GM12878 (cell line): Measurements from ENCODE around the gene MX1. TPM values are rescaled to one million over a fixed set of nuclear protein-coding genes. Genes with fewer than 3 reads are reported as not detected.

Source experiments
- ATAC-seq: fragments of 200-7000 bp; cut with Tn5 transposase; 3 replicates; pipeline ENCODE4 v1.9.1; 2020; ENCODE audit warnings: mild to moderate bottlenecking, moderate library complexity
- BruUV-seq: library from RNA; stranded (reverse); fragments of 400-500 nt; replicated peaks from 2 replicates; lab custom pipeline; 2021; lab: Mats Ljungman, UMichigan
- CTCF ChIA-PET: fragments of 300-600 bp; sonication (Branson Sonifier 250); formaldehyde crosslinking; extraction: SDS; loops from one replicate; lab custom pipeline; 2021; ENCODE audit warnings: inconsistent platforms; lab: Yijun Ruan, JAX
- POLR2A ChIA-PET: fragments of 350-600 bp; formaldehyde crosslinking; extraction: SDS; loops from one replicate; lab custom pipeline; 2021; ENCODE audit warnings: inconsistent platforms; lab: Charles Lee
- RAD21 ChIA-PET: fragments of 300-600 bp; sonication (Branson Sonifier 250); formaldehyde crosslinking; loops from one replicate; lab custom pipeline; 2023; ENCODE audit warnings: antibody characterized with exemption; ENCODE audit not compliant: unreplicated experiment; lab: Charles Lee
- SMC1A ChIA-PET: fragments of 300-600 bp; sonication (Branson Sonifier 250); formaldehyde crosslinking; loops from one replicate; lab custom pipeline; 2023; ENCODE audit not compliant: unreplicated experiment, uncharacterized antibody; lab: Charles Lee
- DNase-seq: peaks from one replicate; pipeline ENCODE4 v3.0.0-alpha.2; 2011; ENCODE audit warnings: low read depth, low spot score
- FAIRE-seq: peaks from 3 replicates; lab custom pipeline; 2011; peaks lifted over from hg19 to GRCh38; lab: Jason Lieb, UNC
- H2AFZ ChIP-seq: 2 replicates; pipeline ENCODE4 v1.6.0; 2011; ENCODE audit warnings: low read depth, low read length, control low read depth; ENCODE audit not compliant: control insufficient read depth
- H3K27ac ChIP-seq: 2 replicates; pipeline ENCODE4 v1.5.1; 2011; ENCODE audit warnings: control low read depth; ENCODE audit not compliant: control insufficient read depth, insufficient read depth
- H3K27me3 ChIP-seq, 2 experiments: replicated peaks in 1 of 2; 2 replicates each; pipeline versions ENCODE4 v1.6.0 to v1.6.1; 2011; ENCODE audit warnings: low read length in 1 of 2; ENCODE audit not compliant: control insufficient read depth in 2 of 2, insufficient read depth in 2 of 2
- H3K36me3 ChIP-seq, 2 experiments: 2 replicates each; pipeline ENCODE4 v1.5.1; 2011; ENCODE audit warnings: low read length in 1 of 2; ENCODE audit not compliant: control insufficient read depth in 2 of 2, insufficient read depth in 2 of 2
- H3K4me1 ChIP-seq: 2 replicates; pipeline ENCODE4 v1.6.1; 2011; ENCODE audit warnings: mild to moderate bottlenecking, low read length, moderate library complexity, mixed read lengths; ENCODE audit not compliant: control insufficient read depth, insufficient read depth
- H3K4me2 ChIP-seq: 2 replicates; pipeline ENCODE4 v1.6.0; 2011; ENCODE audit warnings: control low read depth; ENCODE audit not compliant: control insufficient read depth, insufficient read depth
- H3K4me3 ChIP-seq: fragments of 200-600 bp; sonication (generic); 2 replicates; pipeline ENCODE4 v1.5.1; 2016
- H3K79me2 ChIP-seq: 2 replicates; pipeline ENCODE4 v1.6.0; 2011; ENCODE audit warnings: low read length; ENCODE audit not compliant: control insufficient read depth, insufficient read depth
- H3K9ac ChIP-seq: 2 replicates; pipeline ENCODE4 v1.8.0; 2011; ENCODE audit warnings: low read length, control low read depth, mixed read lengths; ENCODE audit not compliant: control insufficient read depth, insufficient read depth
- H3K9me3 ChIP-seq: replicated peaks from 3 replicates; pipeline ENCODE4 v1.5.1; 2011; ENCODE audit warnings: mild to moderate bottlenecking, low read length; ENCODE audit not compliant: control insufficient read depth, insufficient read depth
- H4K20me1 ChIP-seq: 2 replicates; pipeline ENCODE4 v1.6.0; 2011; ENCODE audit not compliant: control insufficient read depth, insufficient read depth
- BCL11A ChIP-seq: IDR thresholded peaks from 2 replicates; pipeline ENCODE4 v1.6.1; 2011; ENCODE audit warnings: low read depth, low read length
- IKZF1 ChIP-seq: fragments of 450-650 bp; conservative IDR thresholded peaks from 2 replicates; pipeline ENCODE4 v1.6.1; 2017; ENCODE audit warnings: antibody characterized with exemption, mild to moderate bottlenecking
- JUNB ChIP-seq: IDR thresholded peaks from 2 replicates; pipeline ENCODE4 v1.6.1; 2016; ENCODE audit warnings: antibody characterized with exemption, mild to moderate bottlenecking
- POLR2A ChIP-seq: IDR thresholded peaks from 2 replicates; pipeline ENCODE4 v1.6.1; 2011; ENCODE audit warnings: low read depth, mild to moderate bottlenecking, low read length
- POLR2AphosphoS5 ChIP-seq: IDR thresholded peaks from 2 replicates; pipeline ENCODE4 v1.6.1; 2011; ENCODE audit warnings: mild to moderate bottlenecking, low read length, inconsistent platforms
- SMAD5 ChIP-seq: IDR thresholded peaks from 2 replicates; pipeline ENCODE4 v1.6.1; 2016; ENCODE audit warnings: antibody characterized with exemption, low read depth
- WRNIP1 ChIP-seq: IDR thresholded peaks from 2 replicates; pipeline ENCODE4 v1.6.1; 2011; ENCODE audit warnings: low read depth, low read length, improper control_type of control experiment, borderline replicate concordance
- ZBED1 ChIP-seq: IDR thresholded peaks from 2 replicates; pipeline ENCODE4 v1.6.1; 2016; ENCODE audit warnings: borderline replicate concordance
- WGBS: methylation state at CpG from one replicate; pipeline ENCODE4 v1.1.6; 2016; ENCODE audit warnings: low lambda C conversion rate; ENCODE audit not compliant: insufficient replicate concordance, insufficient coverage; ENCODE audit errors: missing lambda C conversion rate; 5-methylcytosine and 5-hydroxymethylcytosine counted together
- in situ Hi-C: fragments of 300-500 bp; cut with MboI; formaldehyde crosslinking; loops from 9 replicates; pipeline ENCODE4 v1.14.3; 2018; ENCODE audit warnings: mixed read lengths
- intact Hi-C: fragments of 100-400 bp; cut with micrococcal nuclease; formaldehyde crosslinking; loops from one replicate; pipeline ENCODE4 v1.14.2; 2022; ENCODE audit not compliant: unreplicated experiment
- polyA plus RNA-seq, 11 experiments: library from polyadenylated mRNA; depleted of rRNA in 4 of 11; unstranded in 6 of 11; stranded (reverse) in 5 of 11; fragments of >200 nt; fragmentation: Nextera tagmentation in 4 of 11; fragmentation: Illumina TruSeq in 1 of 11; extraction: Ambion mirVana in 4 of 11; extraction: Trizol in 1 of 11; gene quantifications; 1 replicate in 1 of 11; 2 replicates in 10 of 11; pipeline versions ENCODE4 v1.2.1 to v1.2.3, GENCODE V29; 2011 to 2016; ENCODE audit warnings: inconsistent platforms in 2 of 11, missing spikeins in 2 of 11, low read depth in 1 of 11
- total RNA-seq, 4 experiments: library from RNA; depleted of rRNA in 3 of 4; stranded (reverse); fragments of >200 nt in 3 of 4; fragmentation: Illumina TruSeq in 1 of 4; extraction: Trizol in 1 of 4; gene quantifications; 2 replicates each; pipeline versions ENCODE4 v1.2.1 to v1.2.3, GENCODE V29; 2013 to 2021
- TF ChIP-seq, protein P1 (sequence below): fragments of 450-650 bp; IDR thresholded peaks from 2 replicates; pipeline ENCODE4 v1.6.1; 2017; ENCODE audit warnings: mild to moderate bottlenecking
- TF ChIP-seq, protein P2 (sequence below): IDR thresholded peaks from 2 replicates; pipeline ENCODE4 v1.6.1; 2012; ENCODE audit warnings: low read length, inconsistent platforms
- TF ChIP-seq, protein P3 (sequence below): IDR thresholded peaks from 2 replicates; pipeline ENCODE4 v1.6.1; 2012; ENCODE audit warnings: low read depth, low read length, improper control_type of control experiment
- TF ChIP-seq, protein P4 (sequence below): fragments of 450-650 bp; IDR thresholded peaks from 2 replicates; pipeline ENCODE4 v1.6.1; 2017; ENCODE audit warnings: mild to moderate bottlenecking, low read depth, inconsistent platforms; ENCODE audit not compliant: poor library complexity, severe bottlenecking

Gene MX1
- total and polyA plus RNA-seq, 10 of the 15 experiments (the other 5 are each of a cell fraction or from before 2014, with no cell fraction given) = 75.9 to 385 (median 302) TPM

DNA sequence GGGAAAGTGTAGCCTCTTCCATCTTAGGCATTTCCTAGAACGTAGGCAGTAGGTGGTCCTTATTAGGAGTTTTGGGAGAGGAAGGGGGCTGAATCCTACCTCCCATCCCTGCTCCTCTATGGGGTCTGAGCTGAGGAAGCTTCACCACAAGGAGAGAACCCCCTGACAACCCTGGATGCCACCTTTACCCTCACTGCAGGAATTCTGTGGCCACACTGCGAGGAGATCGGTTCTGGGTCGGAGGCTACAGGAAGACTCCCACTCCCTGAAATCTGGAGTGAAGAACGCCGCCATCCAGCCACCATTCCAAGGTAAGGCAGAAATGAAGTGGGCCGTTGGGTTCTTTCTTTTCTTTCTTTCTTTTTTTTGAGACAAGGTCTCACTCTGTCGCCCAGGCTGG lies 1.5 kb downstream of the MX1 start (continued):
- TF ChIP-seq JUNB (no peak), BCL11A (no peak), WRNIP1 (0 out of 2 replicates have a peak, but pooled peaks have one; percentile 11)
- TF ChIP-seq, protein P1, sequence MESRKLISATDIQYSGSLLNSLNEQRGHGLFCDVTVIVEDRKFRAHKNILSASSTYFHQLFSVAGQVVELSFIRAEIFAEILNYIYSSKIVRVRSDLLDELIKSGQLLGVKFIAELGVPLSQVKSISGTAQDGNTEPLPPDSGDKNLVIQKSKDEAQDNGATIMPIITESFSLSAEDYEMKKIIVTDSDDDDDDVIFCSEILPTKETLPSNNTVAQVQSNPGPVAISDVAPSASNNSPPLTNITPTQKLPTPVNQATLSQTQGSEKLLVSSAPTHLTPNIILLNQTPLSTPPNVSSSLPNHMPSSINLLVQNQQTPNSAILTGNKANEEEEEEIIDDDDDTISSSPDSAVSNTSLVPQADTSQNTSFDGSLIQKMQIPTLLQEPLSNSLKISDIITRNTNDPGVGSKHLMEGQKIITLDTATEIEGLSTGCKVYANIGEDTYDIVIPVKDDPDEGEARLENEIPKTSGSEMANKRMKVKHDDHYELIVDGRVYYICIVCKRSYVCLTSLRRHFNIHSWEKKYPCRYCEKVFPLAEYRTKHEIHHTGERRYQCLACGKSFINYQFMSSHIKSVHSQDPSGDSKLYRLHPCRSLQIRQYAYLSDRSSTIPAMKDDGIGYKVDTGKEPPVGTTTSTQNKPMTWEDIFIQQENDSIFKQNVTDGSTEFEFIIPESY = no peak
- TF ChIP-seq, protein P2, sequence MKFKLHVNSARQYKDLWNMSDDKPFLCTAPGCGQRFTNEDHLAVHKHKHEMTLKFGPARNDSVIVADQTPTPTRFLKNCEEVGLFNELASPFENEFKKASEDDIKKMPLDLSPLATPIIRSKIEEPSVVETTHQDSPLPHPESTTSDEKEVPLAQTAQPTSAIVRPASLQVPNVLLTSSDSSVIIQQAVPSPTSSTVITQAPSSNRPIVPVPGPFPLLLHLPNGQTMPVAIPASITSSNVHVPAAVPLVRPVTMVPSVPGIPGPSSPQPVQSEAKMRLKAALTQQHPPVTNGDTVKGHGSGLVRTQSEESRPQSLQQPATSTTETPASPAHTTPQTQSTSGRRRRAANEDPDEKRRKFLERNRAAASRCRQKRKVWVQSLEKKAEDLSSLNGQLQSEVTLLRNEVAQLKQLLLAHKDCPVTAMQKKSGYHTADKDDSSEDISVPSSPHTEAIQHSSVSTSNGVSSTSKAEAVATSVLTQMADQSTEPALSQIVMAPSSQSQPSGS = no peak
- TF ChIP-seq, protein P3, sequence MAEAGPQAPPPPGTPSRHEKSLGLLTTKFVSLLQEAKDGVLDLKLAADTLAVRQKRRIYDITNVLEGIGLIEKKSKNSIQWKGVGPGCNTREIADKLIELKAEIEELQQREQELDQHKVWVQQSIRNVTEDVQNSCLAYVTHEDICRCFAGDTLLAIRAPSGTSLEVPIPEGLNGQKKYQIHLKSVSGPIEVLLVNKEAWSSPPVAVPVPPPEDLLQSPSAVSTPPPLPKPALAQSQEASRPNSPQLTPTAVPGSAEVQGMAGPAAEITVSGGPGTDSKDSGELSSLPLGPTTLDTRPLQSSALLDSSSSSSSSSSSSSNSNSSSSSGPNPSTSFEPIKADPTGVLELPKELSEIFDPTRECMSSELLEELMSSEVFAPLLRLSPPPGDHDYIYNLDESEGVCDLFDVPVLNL = no peak

DNA sequence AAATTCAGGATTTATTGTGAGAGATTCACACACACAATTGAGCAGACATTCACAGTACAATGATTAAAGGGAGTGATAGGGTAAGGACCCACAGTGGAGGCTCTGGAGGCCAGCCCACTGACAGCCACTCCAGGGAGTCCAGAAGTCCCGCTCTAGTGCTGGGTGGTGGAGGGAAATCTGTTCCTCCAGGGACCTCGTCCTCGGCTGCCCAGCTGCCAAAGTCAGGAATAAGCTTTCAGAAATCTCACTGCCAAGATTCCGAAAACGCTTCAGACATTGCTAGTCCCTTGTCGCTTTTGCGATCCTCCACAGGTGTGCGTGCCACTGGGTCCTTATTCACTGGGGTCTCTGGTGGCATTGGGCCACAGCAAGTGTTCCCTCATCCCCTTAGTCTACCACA lies 2.3 kb downstream of the MX1 start:
- H4K20me1 ChIP-seq = peaks cover 23% of the 10 kb centered on the region
- H3K27me3 ChIP-seq = no peaks in the 10 kb centered on the region
- SMC1A ChIA-PET = interaction anchor here (1.1 to 5.6 kb wide), 2 partner anchors 60 to 65 kb away, joined by 3 to 47 read pairs; no protein-coding TSS in a partner anchor
- intact Hi-C loops (no loop called here), in situ Hi-C loops (no loop called here)
- no TSS peak for BruUV-seq
- H3K79me2 ChIP-seq = peaks cover 84% of the 10 kb centered on the region
- H3K9me3 ChIP-seq = peaks cover 5% of the 10 kb centered on the region; the same call in 2 of the 3 replicates
- peak overlapping the region; percentile 100 for H3K9ac ChIP-seq
- FAIRE-seq (no peak), DNase-seq (no peak), ATAC-seq (no peak)
- H3K4me3 ChIP-seq = peak overlapping the region; percentile 93
- peak overlapping the region; percentile 100 for H3K27ac ChIP-seq
- POLR2A ChIA-PET = interaction anchor here (0.7 to 7.8 kb wide), 2 partner anchors 60 to 66 kb away, joined by 3 to 80 read pairs; no protein-coding TSS in a partner anchor
- H3K36me3 ChIP-seq = peaks cover 10 to 51% of the 10 kb centered on the region in 2 experiments
- 98% methylated on average over 8 of the region's 8 CpGs for WGBS
- peaks cover 54% of the 10 kb centered on the region for H3K4me1 ChIP-seq
- RAD21 ChIA-PET = interaction anchor here (0.6 to 1.8 kb wide), 4 partner anchors 17 to 61 kb away, joined by 3 to 6 read pairs (median 4); no protein-coding TSS in a partner anchor
- peak overlapping the region; percentile 90 for H3K4me2 ChIP-seq
- CTCF ChIA-PET = interaction anchor here (1.4 kb wide), 1 partner anchor 145 kb away, joined by 4 read pairs; no protein-coding TSS in a partner anchor
- H2AFZ ChIP-seq = no peak overlapping the region
- TF ChIP-seq IKZF1 (no peak), POLR2A (peak; percentile 62; the same call in 1 of the 2 replicates), SMAD5 (peak; percentile 4; the same call in 1 of the 2 replicates), POLR2AphosphoS5 (peak; percentile 18; the same call in 1 of the 2 replicates), ZBED1 (no peak)
- TF ChIP-seq, protein P4, sequence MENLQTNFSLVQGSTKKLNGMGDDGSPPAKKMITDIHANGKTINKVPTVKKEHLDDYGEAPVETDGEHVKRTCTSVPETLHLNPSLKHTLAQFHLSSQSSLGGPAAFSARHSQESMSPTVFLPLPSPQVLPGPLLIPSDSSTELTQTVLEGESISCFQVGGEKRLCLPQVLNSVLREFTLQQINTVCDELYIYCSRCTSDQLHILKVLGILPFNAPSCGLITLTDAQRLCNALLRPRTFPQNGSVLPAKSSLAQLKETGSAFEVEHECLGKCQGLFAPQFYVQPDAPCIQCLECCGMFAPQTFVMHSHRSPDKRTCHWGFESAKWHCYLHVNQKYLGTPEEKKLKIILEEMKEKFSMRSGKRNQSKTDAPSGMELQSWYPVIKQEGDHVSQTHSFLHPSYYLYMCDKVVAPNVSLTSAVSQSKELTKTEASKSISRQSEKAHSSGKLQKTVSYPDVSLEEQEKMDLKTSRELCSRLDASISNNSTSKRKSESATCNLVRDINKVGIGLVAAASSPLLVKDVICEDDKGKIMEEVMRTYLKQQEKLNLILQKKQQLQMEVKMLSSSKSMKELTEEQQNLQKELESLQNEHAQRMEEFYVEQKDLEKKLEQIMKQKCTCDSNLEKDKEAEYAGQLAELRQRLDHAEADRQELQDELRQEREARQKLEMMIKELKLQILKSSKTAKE = no peak
